HepG2 (cell line): ENCODE measurements around the gene ZNF341. TPM values are rescaled to one million over a fixed set of nuclear protein-coding genes. Genes with fewer than 3 reads are reported as not detected.

Source experiments
- DNMT1 ChIP-seq: sonication (generic); formaldehyde crosslinking; IDR thresholded peaks from 2 replicates; pipeline ENCODE4 v1.5.1; 2020; ENCODE audit warnings: mild to moderate bottlenecking, missing genetic modification reagents
- HMGXB3 ChIP-seq: sonication (generic); formaldehyde crosslinking; IDR thresholded peaks from 2 replicates; pipeline ENCODE4 v1.4.0; 2020; ENCODE audit warnings: missing genetic modification reagents, borderline replicate concordance
- HNF4A ChIP-seq: sonication (generic); formaldehyde crosslinking; IDR thresholded peaks from 2 replicates; pipeline ENCODE4 v1.4.0; 2020; ENCODE audit warnings: missing genetic modification reagents
- IRF9 ChIP-seq: sonication (generic); formaldehyde crosslinking; IDR thresholded peaks from 2 replicates; pipeline ENCODE4 v1.8.0; 2022; ENCODE audit warnings: missing genetic modification reagents, mild to moderate bottlenecking, borderline replicate concordance
- KAT8 ChIP-seq: IDR thresholded peaks from 2 replicates; pipeline ENCODE4 v1.6.1; 2016; ENCODE audit warnings: missing genetic modification reagents, missing compliant biosample characterization
- SAP130 ChIP-seq: IDR thresholded peaks from 2 replicates; pipeline ENCODE4 v1.6.1; 2016; ENCODE audit warnings: low read depth
- SETDB1 ChIP-seq: sonication (generic); formaldehyde crosslinking; IDR thresholded peaks from 2 replicates; pipeline ENCODE4 v1.5.1; 2020; ENCODE audit warnings: missing genetic modification reagents, mild to moderate bottlenecking, borderline replicate concordance
- SRSF1 ChIP-seq: fragments of 200-400 bp; formaldehyde crosslinking; optimal IDR thresholded peaks from 2 replicates; pipeline ENCODE3; 2017; ENCODE audit warnings: mild to moderate bottlenecking, low read depth, low read length, moderate library complexity
- TEAD3 ChIP-seq: optimal IDR thresholded peaks from 2 replicates; pipeline ENCODE3; 2016; ENCODE audit warnings: borderline replicate concordance
- USF2 ChIP-seq, 2 experiments: sonication (generic) in 1 of 2; formaldehyde crosslinking in 1 of 2; IDR thresholded peaks; 2 replicates each; pipeline versions ENCODE4 v1.5.1 to v1.6.1; 2011 to 2020; ENCODE audit warnings: borderline replicate concordance in 1 of 2, low read depth in 1 of 2, low read length in 1 of 2, mild to moderate bottlenecking in 1 of 2, missing genetic modification reagents in 1 of 2, moderate library complexity in 1 of 2
- ZBTB2 ChIP-seq: sonication (generic); formaldehyde crosslinking; IDR thresholded peaks from 2 replicates; pipeline ENCODE4 v1.8.0; 2022; ENCODE audit warnings: low read depth, missing genetic modification reagents
- ZFP41 ChIP-seq: sonication (generic); formaldehyde crosslinking; IDR thresholded peaks from 2 replicates; pipeline ENCODE4 v1.4.0; 2020; ENCODE audit warnings: mild to moderate bottlenecking, missing genetic modification reagents, borderline replicate concordance
- ZNF691 ChIP-seq: sonication (generic); formaldehyde crosslinking; IDR thresholded peaks from 2 replicates; pipeline ENCODE4 v1.4.0; 2020; ENCODE audit warnings: missing genetic modification reagents, low read depth, mild to moderate bottlenecking, borderline replicate concordance
- ZNF770 ChIP-seq: sonication (generic); formaldehyde crosslinking; IDR thresholded peaks from 2 replicates; pipeline ENCODE4 v1.5.0; 2020; ENCODE audit warnings: mild to moderate bottlenecking, missing genetic modification reagents
- polyA plus RNA-seq, 8 experiments: library from polyadenylated mRNA; depleted of rRNA in 3 of 8; stranded (reverse) in 7 of 8; unstranded in 1 of 8; fragments of >200 nt; fragmentation: Illumina TruSeq in 4 of 8; extraction: Trizol in 4 of 8; gene quantifications; 2 replicates each; pipeline versions ENCODE4 v1.2.1 to v1.2.3, GENCODE V29; 2011 to 2016; ENCODE audit warnings: low read depth in 4 of 8, missing spikeins in 1 of 8, mixed read lengths in 1 of 8; ENCODE audit not compliant: insufficient read depth in 1 of 8
- total RNA-seq, 5 experiments: library from RNA; depleted of rRNA; stranded (reverse); fragments of >200 nt; fragmentation: Illumina TruSeq; extraction: Trizol; gene quantifications; 2 replicates each; pipeline ENCODE4 v1.2.3, GENCODE V29; 2016; ENCODE audit warnings: low read depth in 1 of 5

Gene ZNF341
- total and polyA plus RNA-seq, 2 of the 13 experiments (the other 11 are each of a cell fraction or from before 2014, with no cell fraction given): 1.1 to 2.2 TPM

GRCh38 chr20:33812152-33812849 is 80.5 kb downstream of the ZNF341 start (continued):
- peak; percentile 77 for TF ChIP-seq SAP130 (CRISPR knock-in tag)
- TF ChIP-seq HNF4A: no peak
- peak; percentile 8; the same call in 1 of the 2 replicates for TF ChIP-seq HMGXB3 (CRISPR knock-in tag)
- TF ChIP-seq TEAD3: no peak
- TF ChIP-seq DNMT1: 0 out of 2 replicates have a peak, but pooled peaks have one; percentile 30
- TF ChIP-seq SRSF1: no peak
- no peak for TF ChIP-seq ZBTB2 (CRISPR knock-in tag)
- peak; percentile 33; the same call in 1 of the 2 replicates for TF ChIP-seq ZNF770 (CRISPR knock-in tag)
- TF ChIP-seq SETDB1 (CRISPR knock-in tag): no peak
- TF ChIP-seq KAT8 (CRISPR knock-in tag): no peak; the same call in 1 of the 2 replicates
- no peak for TF ChIP-seq IRF9
- TF ChIP-seq ZNF691 (CRISPR knock-in tag): no peak
- TF ChIP-seq USF2 (IDR thresholded peaks at IDR 0.05; ENCODE audit: low read depth, low read length): no peak
- TF ChIP-seq USF2 (CRISPR knock-in tag; IDR thresholded peaks at IDR 0.05; ENCODE audit: borderline replicate concordance): no peak
- no peak for TF ChIP-seq ZFP41 (CRISPR knock-in tag)
